ENCODE results near the gene KRTAP10-5.

KRTAP10-5 gene

GRCh38 chr21:44531606-44532564 is 48.5 kb downstream of the KRTAP10-5 start:
- ATAC-seq: no peak

DNA sequence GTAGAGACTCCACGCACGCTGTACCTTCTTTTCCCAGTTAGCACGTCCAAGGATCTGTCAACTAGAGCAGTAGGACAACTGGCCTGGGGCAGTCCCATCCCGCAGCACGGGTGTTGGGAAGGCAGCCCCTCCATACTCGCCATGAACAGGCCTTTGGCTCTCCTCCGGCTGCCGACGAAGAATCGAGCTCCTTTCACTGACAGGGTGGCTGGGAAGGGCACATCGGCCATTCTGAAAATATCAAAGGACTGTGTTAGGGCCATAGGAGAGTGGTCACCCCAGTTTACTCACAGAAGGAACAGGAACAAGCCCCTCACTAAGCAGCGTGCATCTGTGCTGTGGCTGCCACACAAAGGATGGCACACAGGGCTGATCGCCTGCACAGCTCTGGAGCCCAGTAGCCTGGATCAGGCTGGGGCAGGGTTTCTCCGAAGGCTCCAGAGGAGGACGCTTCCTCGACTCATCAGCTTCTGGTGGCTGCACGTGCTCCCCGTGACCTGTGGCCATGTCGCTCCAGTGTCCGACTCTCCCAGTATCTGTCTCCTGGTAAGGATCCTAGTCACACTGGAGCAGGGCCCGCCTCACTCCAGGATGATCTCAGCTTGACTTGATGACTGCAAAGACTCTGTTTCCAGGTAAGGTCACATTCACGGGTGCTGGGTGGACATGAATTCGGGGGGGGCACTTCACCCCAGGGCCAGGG is 49.4 kb downstream of the KRTAP10-5 start:
- no peak for TF ChIP-seq CSRNP3 (CRISPR knock-in tag; IDR thresholded peaks at IDR 0.05)
- no peak for ATAC-seq

More at GRCh38 chr21:44531606-44532564, 48.5 kb downstream of the KRTAP10-5 start:
- TF ChIP-seq ZFP3 (CRISPR knock-in tag; IDR thresholded peaks at IDR 0.05) (no peak), ZNF8 (CRISPR knock-in tag; IDR thresholded peaks at IDR 0.05) (no peak), ISL1 (CRISPR knock-in tag; IDR thresholded peaks at IDR 0.05) (no peak), ZNF70 (CRISPR knock-in tag; IDR thresholded peaks at IDR 0.05) (no peak), SNAI2 (CRISPR knock-in tag; IDR thresholded peaks at IDR 0.05) (no peak), RARB (CRISPR knock-in tag; IDR thresholded peaks at IDR 0.05) (no peak), BACH2 (CRISPR knock-in tag; IDR thresholded peaks at IDR 0.05; ENCODE audit: borderline replicate concordance) (no peak), CSRNP3 (CRISPR knock-in tag; IDR thresholded peaks at IDR 0.05) (no peak)
- TF ChIP-seq, protein P1, sequence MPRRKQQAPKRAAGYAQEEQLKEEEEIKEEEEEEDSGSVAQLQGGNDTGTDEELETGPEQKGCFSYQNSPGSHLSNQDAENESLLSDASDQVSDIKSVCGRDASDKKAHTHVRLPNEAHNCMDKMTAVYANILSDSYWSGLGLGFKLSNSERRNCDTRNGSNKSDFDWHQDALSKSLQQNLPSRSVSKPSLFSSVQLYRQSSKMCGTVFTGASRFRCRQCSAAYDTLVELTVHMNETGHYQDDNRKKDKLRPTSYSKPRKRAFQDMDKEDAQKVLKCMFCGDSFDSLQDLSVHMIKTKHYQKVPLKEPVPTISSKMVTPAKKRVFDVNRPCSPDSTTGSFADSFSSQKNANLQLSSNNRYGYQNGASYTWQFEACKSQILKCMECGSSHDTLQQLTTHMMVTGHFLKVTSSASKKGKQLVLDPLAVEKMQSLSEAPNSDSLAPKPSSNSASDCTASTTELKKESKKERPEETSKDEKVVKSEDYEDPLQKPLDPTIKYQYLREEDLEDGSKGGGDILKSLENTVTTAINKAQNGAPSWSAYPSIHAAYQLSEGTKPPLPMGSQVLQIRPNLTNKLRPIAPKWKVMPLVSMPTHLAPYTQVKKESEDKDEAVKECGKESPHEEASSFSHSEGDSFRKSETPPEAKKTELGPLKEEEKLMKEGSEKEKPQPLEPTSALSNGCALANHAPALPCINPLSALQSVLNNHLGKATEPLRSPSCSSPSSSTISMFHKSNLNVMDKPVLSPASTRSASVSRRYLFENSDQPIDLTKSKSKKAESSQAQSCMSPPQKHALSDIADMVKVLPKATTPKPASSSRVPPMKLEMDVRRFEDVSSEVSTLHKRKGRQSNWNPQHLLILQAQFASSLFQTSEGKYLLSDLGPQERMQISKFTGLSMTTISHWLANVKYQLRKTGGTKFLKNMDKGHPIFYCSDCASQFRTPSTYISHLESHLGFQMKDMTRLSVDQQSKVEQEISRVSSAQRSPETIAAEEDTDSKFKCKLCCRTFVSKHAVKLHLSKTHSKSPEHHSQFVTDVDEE (CRISPR knock-in tag; IDR thresholded peaks at IDR 0.05): no peak

- ATAC-seq: no peak
- TF ChIP-seq TOX (CRISPR knock-in tag; IDR thresholded peaks at IDR 0.05; ENCODE audit: borderline replicate concordance) (no peak), ZNF70 (CRISPR knock-in tag; IDR thresholded peaks at IDR 0.05) (no peak), TCF4 (CRISPR knock-in tag; IDR thresholded peaks at IDR 0.05; ENCODE audit: borderline replicate concordance) (no peak), CSDC2 (CRISPR knock-in tag; IDR thresholded peaks at IDR 0.05) (no peak), PPARA (CRISPR knock-in tag; IDR thresholded peaks at IDR 0.05; ENCODE audit: borderline replicate concordance) (no peak), GLIS3 (CRISPR knock-in tag; IDR thresholded peaks at IDR 0.05) (no peak), ARNTL (CRISPR knock-in tag; IDR thresholded peaks at IDR 0.05; ENCODE audit: borderline replicate concordance, low read depth) (no peak), PATZ1 (CRISPR knock-in tag; IDR thresholded peaks at IDR 0.05; ENCODE audit: borderline replicate concordance) (no peak), ISL1 (CRISPR knock-in tag; IDR thresholded peaks at IDR 0.05) (no peak), CREB5 (CRISPR knock-in tag; IDR thresholded peaks at IDR 0.05; ENCODE audit: low read depth) (no peak), RARB (CRISPR knock-in tag; IDR thresholded peaks at IDR 0.05) (no peak), ZNF565 (CRISPR knock-in tag; conservative IDR thresholded peaks at IDR 0.05; ENCODE audit: low read depth) (no peak)
- TF ChIP-seq, protein P1 (CRISPR knock-in tag; IDR thresholded peaks at IDR 0.05): no peak
Observed at GRCh38 chr21:44530221-44530902, 50.0 kb downstream of the KRTAP10-5 start.
